Vagina (tissue), 2 donors: ENCODE data around the gene PRKAG2.
A peak's percentile ranks its signal among the peaks of the same experiment; 100 is the strongest.

Experiments
- CTCF ChIP-seq, 3 experiments: fragments of 450-650 bp in 2 of 3; fragments of 200-600 bp in 1 of 3; sonication (generic) in 1 of 3; IDR thresholded peaks; one replicate each; pipeline ENCODE4 v1.5.1; 2017 to 2019; ENCODE audit warnings: antibody characterized with exemption in 3 of 3, mild to moderate bottlenecking in 2 of 3, moderate library complexity in 2 of 3
- POLR2A ChIP-seq, 2 donors: fragments of 450-650 bp; IDR thresholded peaks; one replicate each; pipeline ENCODE4 v1.6.1; 2017; ENCODE audit warnings: antibody characterized with exemption in 2 of 2, mild to moderate bottlenecking in 2 of 2, moderate library complexity in 2 of 2
- POLR2AphosphoS5 ChIP-seq, 2 donors: sonication (generic); formaldehyde crosslinking; IDR thresholded peaks; one replicate each; pipeline ENCODE4 v1.9.0; 2017; ENCODE audit warnings: antibody characterized with exemption in 2 of 2, mild to moderate bottlenecking in 2 of 2, low read depth in 1 of 2; ENCODE audit not compliant: insufficient read depth in 1 of 2

- no peak for TF ChIP-seq CTCF (IDR thresholded peaks at IDR 0.05)
- TF ChIP-seq POLR2AphosphoS5 (IDR thresholded peaks at IDR 0.05; ENCODE audit: insufficient read depth in 1 of 2, low read depth in 1 of 2): peak; percentile 11 to 49
- TF ChIP-seq POLR2A (IDR thresholded peaks at IDR 0.05): no peak
Measured at GRCh38 chr7:151599401-151600227, 277.3 kb downstream of the PRKAG2 start.
